MM.1S (cell line): ENCODE data around the gene KRT6C.

Source experiments
- CTCF ChIP-seq: fragments of 300-600 bp; sonication (generic); IDR thresholded peaks from 2 replicates; pipeline ENCODE4 v1.5.1; 2016; ENCODE audit warnings: antibody characterized with exemption, low read length, mixed read lengths
- EZH2phosphoT487 ChIP-seq: fragments of 300-600 bp; sonication (generic); IDR thresholded peaks from 2 replicates; pipeline ENCODE4 v1.6.1; 2018; ENCODE audit warnings: antibody characterized with exemption, low read length

- no peak for TF ChIP-seq CTCF
- no peak for TF ChIP-seq EZH2phosphoT487
Observed at GRCh38 chr12:52427083-52427482, 46.5 kb downstream of the KRT6C start.
